GM12873 (cell line): ENCODE measurements around the gene SPN.

Experiments used
- CTCF ChIP-seq: IDR thresholded peaks from 2 replicates; pipeline ENCODE4 v1.5.1; 2012; ENCODE audit warnings: low read depth, mild to moderate bottlenecking, moderate library complexity, low read length, control low read depth; ENCODE audit not compliant: insufficient read depth; ENCODE audit errors: missing control alignments

Gene SPN

GRCh38 chr16:29719063-29719462 is 56.0 kb downstream of the SPN start:
- no peak for TF ChIP-seq CTCF
